ENCODE results near the gene ZNF574. TPM values are rescaled to one million over a fixed set of nuclear protein-coding genes. Genes with fewer than 3 reads are reported as not detected.

The ZNF574 gene
- polyA plus RNA-seq, 1 of the 3 experiments (the other 2 are of a cell fraction) = 8.5 TPM

DNA sequence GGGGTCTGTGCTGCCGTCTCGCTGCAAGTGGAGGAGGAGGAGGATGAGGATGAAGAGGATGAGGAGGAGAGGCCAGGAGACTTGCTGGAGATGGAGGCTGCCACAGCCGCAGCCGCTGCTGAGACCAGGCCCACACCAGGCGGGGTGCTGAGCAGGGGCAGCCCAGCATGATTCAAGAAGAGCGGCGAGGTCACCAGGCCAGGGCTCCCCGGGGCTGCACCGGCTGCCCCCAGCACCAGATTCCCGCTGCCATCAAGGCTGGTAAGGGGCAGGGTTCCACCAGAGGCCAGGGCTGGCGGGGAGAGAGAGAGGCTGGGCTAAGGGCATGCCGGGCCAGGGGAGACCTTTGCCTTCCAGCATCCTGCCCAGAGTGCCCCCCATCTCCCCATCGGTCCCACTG lies 15.3 kb downstream of the ZNF574 start:
- Histone ChIP-seq H4K20me1 (ENCODE audit: insufficient read depth) (no peaks in the 10 kb centered on the region), H3K9me2 (no peaks in the 10 kb centered on the region), H3K79me2 (ENCODE audit: insufficient read depth) (no peaks in the 10 kb centered on the region), H3K4me3 (ENCODE audit: low read depth in 2 of 2, low read length in 1 of 2) (no peak overlapping the region), H3K9me3 (no peaks in the 10 kb centered on the region), H3K36me3 (replicated peaks in 1 of 2; ENCODE audit: control insufficient read depth in 1 of 2, insufficient read depth in 2 of 2, low read length in 1 of 2) (no peaks in the 10 kb centered on the region), H3K9ac (no peak overlapping the region), H3K27me3 (ENCODE audit: insufficient read depth) (no peaks in the 10 kb centered on the region), H3F3A (replicated peaks; ENCODE audit: insufficient read depth) (peaks cover 15% of the 10 kb centered on the region), H3K4me1 (ENCODE audit: control insufficient read depth in 1 of 2, insufficient read depth in 2 of 2, low read depth in 1 of 2, low read length in 1 of 2) (peaks cover 5 to 16% of the 10 kb centered on the region in 2 experiments; a peak in 3 of 4 replicates), H3K4me2 (no peak overlapping the region), H2AFZ (ENCODE audit: low read depth) (no peak overlapping the region), H3K27ac (ENCODE audit: low read depth in 2 of 2, low read length in 1 of 2) (no peak overlapping the region)
- 94% methylated on average over 12 of the region's 13 CpGs for WGBS (ENCODE audit: low lambda C conversion rate)
- DNase-seq = no peak
- CTCF ChIA-PET = interaction anchor here (0.8 to 1.3 kb wide), 3 partner anchors 17 to 92 kb away, joined by 3 to 4 read pairs (median 3); no protein-coding TSS in a partner anchor
- POLR2A ChIA-PET = no interaction called here
- TF ChIP-seq RCOR1 (IDR thresholded peaks at IDR 0.05; ENCODE audit: low read length) (no peak), MEF2A (IDR thresholded peaks at IDR 0.05; ENCODE audit: borderline replicate concordance, low read depth) (no peak), NRF1 (IDR thresholded peaks at IDR 0.05; ENCODE audit: low read depth, low read length) (no peak), EP300 (IDR thresholded peaks at IDR 0.05; ENCODE audit: borderline replicate concordance in 1 of 2, low read depth in 1 of 2, low read length in 1 of 2) (no peak), RFX5 (IDR thresholded peaks at IDR 0.05; ENCODE audit: low read length) (no peak), TCF12 (IDR thresholded peaks at IDR 0.05) (no peak)
- TF ChIP-seq, protein P1, sequence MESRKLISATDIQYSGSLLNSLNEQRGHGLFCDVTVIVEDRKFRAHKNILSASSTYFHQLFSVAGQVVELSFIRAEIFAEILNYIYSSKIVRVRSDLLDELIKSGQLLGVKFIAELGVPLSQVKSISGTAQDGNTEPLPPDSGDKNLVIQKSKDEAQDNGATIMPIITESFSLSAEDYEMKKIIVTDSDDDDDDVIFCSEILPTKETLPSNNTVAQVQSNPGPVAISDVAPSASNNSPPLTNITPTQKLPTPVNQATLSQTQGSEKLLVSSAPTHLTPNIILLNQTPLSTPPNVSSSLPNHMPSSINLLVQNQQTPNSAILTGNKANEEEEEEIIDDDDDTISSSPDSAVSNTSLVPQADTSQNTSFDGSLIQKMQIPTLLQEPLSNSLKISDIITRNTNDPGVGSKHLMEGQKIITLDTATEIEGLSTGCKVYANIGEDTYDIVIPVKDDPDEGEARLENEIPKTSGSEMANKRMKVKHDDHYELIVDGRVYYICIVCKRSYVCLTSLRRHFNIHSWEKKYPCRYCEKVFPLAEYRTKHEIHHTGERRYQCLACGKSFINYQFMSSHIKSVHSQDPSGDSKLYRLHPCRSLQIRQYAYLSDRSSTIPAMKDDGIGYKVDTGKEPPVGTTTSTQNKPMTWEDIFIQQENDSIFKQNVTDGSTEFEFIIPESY (IDR thresholded peaks at IDR 0.05; ENCODE audit: borderline replicate concordance, low read depth) = no peak

DNA sequence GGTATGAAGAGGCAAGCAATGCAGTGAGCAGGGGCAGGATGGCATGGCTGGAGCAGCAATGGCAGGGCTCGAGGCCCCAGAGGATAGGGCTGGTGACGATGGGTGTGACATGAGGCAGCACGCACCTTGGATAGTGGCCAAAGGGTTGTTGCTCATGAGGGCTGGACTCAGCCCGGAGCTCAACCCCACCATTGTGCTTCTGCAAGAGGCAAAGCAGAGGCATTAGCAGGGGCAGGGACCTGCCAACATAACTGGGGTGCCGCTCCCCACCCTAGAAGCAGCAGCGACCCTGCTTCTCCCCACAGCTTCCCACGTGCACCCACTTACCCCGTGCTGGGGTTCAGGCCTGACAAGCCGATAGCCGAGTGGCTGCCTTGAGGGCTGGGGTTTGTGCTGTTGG lies 15.8 kb downstream of the ZNF574 start:
- Histone ChIP-seq H3K4me2 (no peak overlapping the region), H3K27ac (ENCODE audit: low read depth in 2 of 2, low read length in 1 of 2) (no peak overlapping the region), H3K79me2 (ENCODE audit: insufficient read depth) (no peaks in the 10 kb centered on the region), H2AFZ (ENCODE audit: low read depth) (no peak overlapping the region), H3K9me2 (no peaks in the 10 kb centered on the region), H3K9ac (no peak overlapping the region), H3K9me3 (no peaks in the 10 kb centered on the region), H3K36me3 (replicated peaks in 1 of 2; ENCODE audit: control insufficient read depth in 1 of 2, insufficient read depth in 2 of 2, low read length in 1 of 2) (no peaks in the 10 kb centered on the region), H3K4me3 (ENCODE audit: low read depth in 2 of 2, low read length in 1 of 2) (no peak overlapping the region), H3F3A (replicated peaks; ENCODE audit: insufficient read depth) (peaks cover 10% of the 10 kb centered on the region), H3K4me1 (ENCODE audit: control insufficient read depth in 1 of 2, insufficient read depth in 2 of 2, low read depth in 1 of 2, low read length in 1 of 2) (peaks cover 5 to 16% of the 10 kb centered on the region in 2 experiments; a peak in 3 of 4 replicates), H4K20me1 (ENCODE audit: insufficient read depth) (no peaks in the 10 kb centered on the region), H3K27me3 (ENCODE audit: insufficient read depth) (no peaks in the 10 kb centered on the region)
- DNase-seq = peak; percentile 50
- TF ChIP-seq, protein P2, sequence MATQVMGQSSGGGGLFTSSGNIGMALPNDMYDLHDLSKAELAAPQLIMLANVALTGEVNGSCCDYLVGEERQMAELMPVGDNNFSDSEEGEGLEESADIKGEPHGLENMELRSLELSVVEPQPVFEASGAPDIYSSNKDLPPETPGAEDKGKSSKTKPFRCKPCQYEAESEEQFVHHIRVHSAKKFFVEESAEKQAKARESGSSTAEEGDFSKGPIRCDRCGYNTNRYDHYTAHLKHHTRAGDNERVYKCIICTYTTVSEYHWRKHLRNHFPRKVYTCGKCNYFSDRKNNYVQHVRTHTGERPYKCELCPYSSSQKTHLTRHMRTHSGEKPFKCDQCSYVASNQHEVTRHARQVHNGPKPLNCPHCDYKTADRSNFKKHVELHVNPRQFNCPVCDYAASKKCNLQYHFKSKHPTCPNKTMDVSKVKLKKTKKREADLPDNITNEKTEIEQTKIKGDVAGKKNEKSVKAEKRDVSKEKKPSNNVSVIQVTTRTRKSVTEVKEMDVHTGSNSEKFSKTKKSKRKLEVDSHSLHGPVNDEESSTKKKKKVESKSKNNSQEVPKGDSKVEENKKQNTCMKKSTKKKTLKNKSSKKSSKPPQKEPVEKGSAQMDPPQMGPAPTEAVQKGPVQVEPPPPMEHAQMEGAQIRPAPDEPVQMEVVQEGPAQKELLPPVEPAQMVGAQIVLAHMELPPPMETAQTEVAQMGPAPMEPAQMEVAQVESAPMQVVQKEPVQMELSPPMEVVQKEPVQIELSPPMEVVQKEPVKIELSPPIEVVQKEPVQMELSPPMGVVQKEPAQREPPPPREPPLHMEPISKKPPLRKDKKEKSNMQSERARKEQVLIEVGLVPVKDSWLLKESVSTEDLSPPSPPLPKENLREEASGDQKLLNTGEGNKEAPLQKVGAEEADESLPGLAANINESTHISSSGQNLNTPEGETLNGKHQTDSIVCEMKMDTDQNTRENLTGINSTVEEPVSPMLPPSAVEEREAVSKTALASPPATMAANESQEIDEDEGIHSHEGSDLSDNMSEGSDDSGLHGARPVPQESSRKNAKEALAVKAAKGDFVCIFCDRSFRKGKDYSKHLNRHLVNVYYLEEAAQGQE (IDR thresholded peaks at IDR 0.05; ENCODE audit: low read depth, low read length) = no peak
- TF ChIP-seq FOXJ3 (CRISPR knock-in tag; IDR thresholded peaks at IDR 0.05) (no peak), GATA2 (CRISPR knock-in tag; IDR thresholded peaks at IDR 0.05) (no peak), SMC3 (IDR thresholded peaks at IDR 0.05; ENCODE audit: low read depth, low read length) (no peak), YY1 (IDR thresholded peaks at IDR 0.05; ENCODE audit: low read depth) (no peak), SIN3A (IDR thresholded peaks at IDR 0.05; ENCODE audit: borderline replicate concordance, low read depth, low read length) (no peak), RCOR1 (IDR thresholded peaks at IDR 0.05; ENCODE audit: low read length) (no peak), MEF2A (IDR thresholded peaks at IDR 0.05; ENCODE audit: borderline replicate concordance, low read depth) (no peak), NFIC (IDR thresholded peaks at IDR 0.05; ENCODE audit: borderline replicate concordance) (no peak), JUND (IDR thresholded peaks at IDR 0.05) (no peak)
- TF ChIP-seq, protein P3, sequence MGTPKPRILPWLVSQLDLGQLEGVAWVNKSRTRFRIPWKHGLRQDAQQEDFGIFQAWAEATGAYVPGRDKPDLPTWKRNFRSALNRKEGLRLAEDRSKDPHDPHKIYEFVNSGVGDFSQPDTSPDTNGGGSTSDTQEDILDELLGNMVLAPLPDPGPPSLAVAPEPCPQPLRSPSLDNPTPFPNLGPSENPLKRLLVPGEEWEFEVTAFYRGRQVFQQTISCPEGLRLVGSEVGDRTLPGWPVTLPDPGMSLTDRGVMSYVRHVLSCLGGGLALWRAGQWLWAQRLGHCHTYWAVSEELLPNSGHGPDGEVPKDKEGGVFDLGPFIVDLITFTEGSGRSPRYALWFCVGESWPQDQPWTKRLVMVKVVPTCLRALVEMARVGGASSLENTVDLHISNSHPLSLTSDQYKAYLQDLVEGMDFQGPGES (IDR thresholded peaks at IDR 0.05; ENCODE audit: low read depth, low read length) = no peak
- TF ChIP-seq, protein P4, sequence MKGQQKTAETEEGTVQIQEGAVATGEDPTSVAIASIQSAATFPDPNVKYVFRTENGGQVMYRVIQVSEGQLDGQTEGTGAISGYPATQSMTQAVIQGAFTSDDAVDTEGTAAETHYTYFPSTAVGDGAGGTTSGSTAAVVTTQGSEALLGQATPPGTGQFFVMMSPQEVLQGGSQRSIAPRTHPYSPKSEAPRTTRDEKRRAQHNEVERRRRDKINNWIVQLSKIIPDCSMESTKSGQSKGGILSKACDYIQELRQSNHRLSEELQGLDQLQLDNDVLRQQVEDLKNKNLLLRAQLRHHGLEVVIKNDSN (IDR thresholded peaks at IDR 0.05; ENCODE audit: borderline replicate concordance, low read depth) = no peak
- POLR2A ChIA-PET = no interaction called here
- WGBS (ENCODE audit: low lambda C conversion rate) = 73% methylated on average over 9 of the region's 10 CpGs
- CTCF ChIA-PET = interaction anchor here (0.8 to 1.3 kb wide), 3 partner anchors 17 to 92 kb away, joined by 3 to 4 read pairs (median 3); no protein-coding TSS in a partner anchor
